Occipital lobe (tissue), 2 donors: Measurements from ENCODE around the gene RNF2. TPM values are rescaled to one million over a fixed set of nuclear protein-coding genes. Genes with fewer than 3 reads are reported as not detected.
"Not testable (repeated sequence)": the region's sequence is repeated elsewhere in the genome, so short reads cannot be mapped to it uniquely, and the experiment has no call there.

ENCODE experiments used
- DNase-seq: peaks from one replicate; lab custom pipeline; 2025; lab: John Stamatoyannopoulos, UW
- total RNA-seq: library from RNA; depleted of rRNA; stranded (reverse); fragments of >200 nt; gene quantifications from one replicate; pipeline ENCODE4 v1.2.3, GENCODE V29; 2014

The RNF2 gene
- total RNA-seq, result 143 TPM

GRCh38 chr1:185044981-185045813 is at the start of gene RNF2:
Gene RNF2 (plus strand): TSS chr1:185045558. CDS start chr1:185087554, 41,996 bp downstream.
- peak; percentile 79 for DNase-seq

- DNase-seq, result not testable (repeated sequence)
These were observed 45.4 kb upstream of the RNF2 start for GRCh38 chr1:184999974-185000373.

- DNase-seq, result not testable (repeated sequence)
These were observed 44.0 kb upstream of the RNF2 start for GRCh38 chr1:185001312-185001880.

- DNase-seq, result no peak
These were observed 36.5 kb upstream of the RNF2 start for GRCh38 chr1:185008838-185009237.

- DNase-seq, result no peak
These were observed 35.0 kb upstream of the RNF2 start for GRCh38 chr1:185010361-185010760.

GRCh38 chr1:185014941-185015340 is 30.4 kb upstream of the RNF2 start:
- no peak for DNase-seq

GRCh38 chr1:185015631-185016030 is 29.7 kb upstream of the RNF2 start:
- DNase-seq, result no peak

- no peak for DNase-seq
These were observed 28.5 kb upstream of the RNF2 start for GRCh38 chr1:185016880-185017279.

GRCh38 chr1:185017338-185017737 is 28.0 kb upstream of the RNF2 start:
- no peak for DNase-seq

GRCh38 chr1:185017966-185018365 is 27.4 kb upstream of the RNF2 start:
- no peak for DNase-seq

- no peak for DNase-seq
These were observed 18.0 kb upstream of the RNF2 start for GRCh38 chr1:185027252-185027882.

GRCh38 chr1:185033686-185034085 is 11.7 kb upstream of the RNF2 start:
- no peak for DNase-seq

- DNase-seq, result no peak
These were observed 10.1 kb upstream of the RNF2 start for GRCh38 chr1:185035258-185035657.

- no peak for DNase-seq
These were observed 6.5 kb upstream of the RNF2 start for GRCh38 chr1:185038813-185039376.

- DNase-seq, result no peak
These were observed 5.5 kb upstream of the RNF2 start for GRCh38 chr1:185039726-185040407.

- no peak for DNase-seq
These were observed 5.0 kb upstream of the RNF2 start for GRCh38 chr1:185040408-185040735.

- no peak for DNase-seq
These were observed 3.6 kb upstream of the RNF2 start for GRCh38 chr1:185041742-185042141.

GRCh38 chr1:185042737-185043136 is 2.6 kb upstream of the RNF2 start:
- DNase-seq, result no peak

- no peak for DNase-seq
These were observed 971 bp upstream of the RNF2 start for GRCh38 chr1:185044387-185044786.

GRCh38 chr1:185045814-185046492 is 595 bp downstream of the RNF2 start:
- DNase-seq, result no peak

GRCh38 chr1:185046668-185047067 is 1.3 kb downstream of the RNF2 start:
- no peak for DNase-seq
